Superior temporal gyrus (tissue), 1 donor: ENCODE measurements around the gene GRP.

Experiments used
- DNase-seq: peaks from one replicate; pipeline ENCODE4 v3.0.0-alpha.2; 2016; ENCODE audit errors: extremely low spot score

GRP gene

DNA sequence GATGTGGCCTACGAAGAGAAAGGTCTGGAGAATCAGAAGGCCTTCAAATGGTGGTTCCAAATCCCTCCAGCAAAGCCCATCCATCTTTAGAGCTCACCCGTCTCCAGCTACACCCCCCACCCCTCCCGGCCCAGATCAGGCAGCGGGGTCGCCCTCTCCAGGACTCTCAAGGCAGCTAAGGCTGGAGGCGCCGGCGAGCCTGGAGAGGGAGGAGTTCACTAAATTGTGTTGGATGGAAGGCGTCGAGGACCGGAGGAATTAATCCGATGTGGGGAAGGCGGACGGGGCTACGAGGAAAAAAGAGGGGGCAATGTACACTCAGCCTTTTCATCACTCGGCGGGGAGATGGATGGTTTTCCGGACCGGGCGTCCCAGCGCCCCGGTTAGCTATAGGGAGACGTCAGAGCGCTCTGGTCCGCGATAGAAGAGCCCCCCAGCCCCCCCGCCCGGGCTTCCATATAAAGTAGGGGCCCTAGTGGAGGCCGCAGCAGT lies at the start of gene GRP:
GRP (plus strand) TSS at position 487 of the 492 bp plus-strand sequence. CDS start 108 bp downstream, outside the sequence.
- DNase-seq, result no peak

DNA sequence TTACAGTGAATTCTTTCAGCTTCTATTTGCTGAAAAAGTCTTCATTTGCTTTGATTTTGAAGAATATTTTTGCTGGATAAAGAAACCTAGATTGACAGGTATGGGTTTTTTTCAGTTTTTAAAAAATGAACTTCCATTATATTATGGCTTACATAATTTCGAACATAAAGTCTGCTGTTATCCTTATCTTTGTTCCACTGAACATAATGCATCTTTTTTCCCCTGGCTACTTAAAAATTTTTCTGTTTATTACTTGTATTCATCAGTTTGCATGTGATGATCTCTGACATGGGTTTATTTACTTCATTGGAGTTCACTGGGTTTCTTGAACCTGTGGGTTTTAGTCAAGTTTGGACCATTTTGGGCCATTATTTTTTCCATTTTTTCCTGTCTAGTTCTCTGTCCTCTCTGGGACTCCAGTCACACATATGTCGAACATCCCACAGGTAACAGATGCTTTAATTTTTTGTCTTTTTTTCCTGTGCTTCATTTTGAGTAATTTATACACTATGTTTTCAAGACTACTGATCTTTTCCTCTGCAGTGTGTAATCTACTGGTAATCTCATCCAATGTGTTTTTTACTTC lies 47.2 kb upstream of the GRP start:
- no peak for DNase-seq

DNA sequence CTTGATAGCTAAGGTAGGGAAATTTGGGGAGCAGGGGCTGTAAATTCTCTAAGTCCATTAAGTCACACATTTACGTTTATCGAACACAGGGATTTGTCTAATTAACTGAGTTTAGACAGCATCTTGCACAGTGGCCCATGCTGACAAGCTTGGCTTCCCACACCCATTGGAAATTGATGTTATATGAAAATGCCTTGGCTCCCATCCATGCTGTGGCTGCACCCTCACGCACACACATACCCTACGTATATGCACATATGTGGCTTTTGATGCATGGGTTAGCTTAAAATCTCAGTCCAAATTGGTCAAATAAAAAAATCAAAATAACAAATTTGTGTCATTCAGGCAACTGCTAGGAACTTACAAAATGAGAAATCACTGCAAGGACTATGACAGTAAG lies 42.5 kb upstream of the GRP start:
- no peak for DNase-seq

DNA sequence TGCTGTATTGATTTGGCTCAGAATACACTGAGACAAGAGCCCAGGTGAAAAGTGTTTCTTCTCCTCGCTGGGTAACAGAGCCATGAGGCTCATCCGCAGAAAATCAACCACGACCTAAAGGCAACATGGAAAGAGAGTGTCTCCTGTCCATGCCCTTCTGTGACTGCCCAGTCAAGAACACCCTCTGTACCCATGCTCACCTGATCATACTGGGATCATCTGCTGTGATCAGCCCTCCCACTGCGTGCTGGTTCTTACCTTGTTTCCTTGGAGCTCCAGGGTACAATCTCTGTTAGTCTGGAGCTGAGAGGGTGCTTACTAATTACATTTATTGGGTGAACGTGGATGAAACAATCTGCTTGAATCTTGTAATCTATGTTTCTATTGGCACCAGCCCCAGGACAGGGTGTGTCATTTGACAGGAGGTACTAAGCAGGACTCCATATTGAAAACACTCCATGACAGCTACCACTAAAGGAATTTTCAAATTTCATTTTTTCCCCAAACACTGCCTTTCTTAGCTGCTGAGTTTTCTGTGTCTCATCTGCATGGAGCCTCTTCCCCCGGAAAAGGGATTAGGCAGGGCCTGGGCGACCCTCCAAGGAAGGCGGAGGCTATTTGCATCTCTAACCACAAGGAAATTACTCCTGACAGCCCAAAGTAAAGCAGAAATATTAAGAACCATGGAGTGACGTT lies 39.7 kb upstream of the GRP start:
- no peak for DNase-seq

DNA sequence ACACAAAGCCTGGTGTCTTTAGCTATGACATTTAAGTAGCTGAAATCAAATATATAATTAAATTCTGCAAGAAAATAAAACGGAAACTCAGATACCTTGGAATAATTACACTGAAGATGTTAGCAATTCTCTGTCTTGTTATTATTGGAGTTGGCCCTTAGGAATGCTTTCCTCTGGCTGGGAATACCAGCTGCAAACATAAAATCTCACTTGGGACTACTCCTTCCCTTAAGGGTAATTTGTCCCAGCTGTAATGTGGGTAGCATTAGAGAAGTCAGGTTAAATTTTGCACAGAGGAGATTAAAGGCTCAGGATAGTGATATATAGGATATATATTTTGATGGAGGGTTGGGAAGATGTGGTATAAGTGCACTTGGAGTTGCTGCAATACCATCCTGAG lies 37.3 kb upstream of the GRP start:
- DNase-seq, result no peak

DNA sequence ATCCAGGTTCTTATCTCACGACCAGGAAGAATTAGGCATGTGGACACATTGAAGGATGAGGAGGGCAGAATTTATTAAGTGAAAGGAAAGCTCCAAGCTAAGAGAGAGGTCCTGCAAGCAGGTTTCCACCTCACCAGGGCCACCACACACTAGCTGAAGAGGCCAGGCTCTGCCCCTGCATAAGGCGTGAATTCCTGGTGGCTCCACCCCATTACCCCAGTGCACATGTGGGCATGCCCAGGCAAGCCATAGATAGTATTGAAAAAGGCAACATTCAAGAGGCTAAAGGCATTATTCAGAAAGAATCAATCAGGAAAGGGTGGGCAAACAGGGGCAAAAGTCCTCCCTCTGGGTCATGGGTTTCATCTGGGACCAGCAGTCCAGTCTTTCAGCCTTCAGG lies 30.9 kb upstream of the GRP start:
- no peak for DNase-seq

DNA sequence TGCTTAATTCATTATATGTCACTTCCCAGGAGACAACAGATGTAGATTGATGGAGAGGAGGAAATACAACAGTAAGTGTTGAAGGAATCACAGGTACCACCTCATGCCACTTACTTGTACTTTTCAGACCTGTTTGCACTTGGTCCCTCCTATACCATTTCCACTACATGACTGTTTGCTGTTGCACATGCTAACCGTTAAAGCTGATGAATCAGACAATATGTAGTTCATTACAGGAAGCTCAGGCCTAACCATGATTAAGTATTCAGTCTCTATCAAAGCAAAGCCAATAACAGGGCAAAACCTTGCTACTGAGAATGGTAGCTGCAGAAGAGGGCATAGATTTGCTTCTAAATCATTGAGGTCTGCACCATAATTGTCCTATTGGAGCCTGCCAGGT lies 30.2 kb upstream of the GRP start:
- no peak for DNase-seq

DNA sequence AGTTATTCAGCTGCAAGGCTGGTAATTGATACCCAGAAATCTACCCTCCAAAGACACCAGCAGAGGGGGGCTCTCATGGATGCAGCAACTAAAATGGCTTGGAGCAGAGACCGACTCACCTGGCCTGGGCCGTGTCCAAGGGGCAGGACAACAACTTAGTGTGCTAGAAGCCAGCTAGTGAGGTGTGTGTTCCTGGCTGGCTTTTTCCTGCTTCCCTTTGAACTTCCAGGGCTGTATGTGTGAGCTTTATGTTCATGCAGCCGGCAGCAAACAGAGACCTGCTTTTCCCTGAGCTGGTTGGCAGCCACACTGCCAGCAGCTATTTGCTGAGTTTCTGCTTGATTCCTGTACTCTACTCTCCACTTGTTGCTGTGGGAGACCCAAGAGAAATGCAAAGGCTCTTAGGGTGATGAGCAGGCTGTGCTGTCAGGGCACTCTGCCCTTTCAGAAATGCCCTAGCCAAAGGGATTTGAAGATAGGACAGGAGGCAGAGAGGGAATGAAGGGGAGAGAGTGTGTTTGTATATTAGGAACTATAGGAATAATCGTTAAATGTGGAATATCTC lies 23.7 kb upstream of the GRP start:
- DNase-seq, result no peak

DNA sequence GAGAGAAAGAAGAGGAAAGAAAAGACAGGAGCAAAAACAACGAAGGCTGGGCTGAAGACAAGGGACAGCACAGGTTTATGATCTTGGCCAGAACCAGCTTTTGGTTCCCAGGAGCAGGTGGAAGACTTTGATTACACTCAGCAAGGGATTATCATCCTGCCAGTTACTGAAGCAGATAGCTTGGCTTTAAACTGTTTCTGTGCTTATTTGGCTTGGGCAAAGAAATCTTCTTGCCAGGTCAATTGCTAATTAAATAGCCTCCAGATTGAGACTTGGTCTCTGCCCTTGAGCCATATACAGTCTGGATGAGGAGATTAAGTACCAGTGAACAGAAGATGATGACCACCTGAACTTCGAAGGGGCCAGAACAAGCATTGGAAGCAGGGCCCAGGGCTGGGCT lies 22.3 kb upstream of the GRP start:
- no peak for DNase-seq

DNA sequence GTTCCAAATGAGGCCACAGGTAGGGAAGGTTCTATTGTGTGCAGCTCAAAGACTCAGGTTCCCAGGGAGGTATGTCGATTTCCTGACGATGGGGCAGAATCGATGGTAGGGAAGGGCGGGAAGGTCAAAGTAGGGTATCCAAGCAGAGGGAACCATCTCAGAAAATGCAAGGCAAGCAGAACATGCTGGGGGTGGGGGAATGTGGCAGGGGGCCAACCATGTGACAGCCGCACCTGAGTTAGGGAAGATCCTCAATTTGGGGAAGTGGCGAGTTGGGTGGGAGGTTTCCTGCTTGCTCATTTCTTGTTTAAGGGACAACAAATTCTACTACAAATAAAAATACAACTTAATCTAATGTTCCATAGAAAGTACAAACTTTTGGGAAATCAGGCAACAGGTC lies 21.7 kb upstream of the GRP start:
- DNase-seq, result no peak

DNA sequence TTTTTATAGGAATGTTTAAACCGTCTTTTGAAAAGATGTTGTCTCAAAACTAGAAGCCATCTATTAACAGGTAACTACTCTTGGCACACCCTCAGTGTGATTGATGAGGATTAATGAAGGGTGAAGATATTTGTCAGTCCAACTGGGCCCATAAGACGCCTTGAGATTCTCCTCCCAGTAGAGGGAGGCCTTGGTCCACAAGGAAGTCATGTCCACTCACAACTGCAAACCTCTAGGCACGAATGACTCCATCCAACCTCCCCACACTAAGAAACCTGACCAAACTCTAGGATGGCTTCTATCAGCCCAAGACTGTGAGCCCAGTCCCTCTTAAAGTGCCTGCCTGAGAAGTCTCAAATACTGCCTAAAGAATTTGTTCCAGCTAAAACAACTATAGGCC lies 19.2 kb upstream of the GRP start:
- no peak for DNase-seq

DNA sequence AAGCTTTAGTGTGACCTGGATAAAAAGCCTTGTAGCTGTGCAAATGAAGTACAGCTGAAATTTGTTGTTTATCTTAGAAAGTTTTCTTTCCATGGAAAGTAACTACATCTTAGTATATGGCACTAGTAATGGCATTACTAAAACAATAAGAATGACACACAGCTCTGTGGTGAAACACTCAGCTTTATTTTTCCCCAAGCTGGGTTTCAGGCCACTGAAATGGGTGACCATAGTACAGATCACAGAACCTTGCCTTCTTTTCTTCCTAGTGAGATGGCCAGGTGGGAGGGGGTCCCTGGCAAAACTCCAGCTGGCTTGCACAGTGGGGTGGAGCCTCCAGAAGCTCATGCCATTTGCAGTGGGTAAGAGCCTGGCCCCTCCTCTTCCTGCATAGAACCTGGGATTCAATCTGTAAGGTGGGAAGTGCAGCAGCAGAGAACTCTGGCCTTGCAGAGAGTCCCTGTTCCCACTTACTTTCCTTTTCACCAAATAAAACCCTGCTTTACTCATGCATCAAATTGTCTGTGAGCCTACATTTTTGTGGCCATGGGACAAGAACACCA lies 17.6 kb upstream of the GRP start:
- no peak for DNase-seq

DNA sequence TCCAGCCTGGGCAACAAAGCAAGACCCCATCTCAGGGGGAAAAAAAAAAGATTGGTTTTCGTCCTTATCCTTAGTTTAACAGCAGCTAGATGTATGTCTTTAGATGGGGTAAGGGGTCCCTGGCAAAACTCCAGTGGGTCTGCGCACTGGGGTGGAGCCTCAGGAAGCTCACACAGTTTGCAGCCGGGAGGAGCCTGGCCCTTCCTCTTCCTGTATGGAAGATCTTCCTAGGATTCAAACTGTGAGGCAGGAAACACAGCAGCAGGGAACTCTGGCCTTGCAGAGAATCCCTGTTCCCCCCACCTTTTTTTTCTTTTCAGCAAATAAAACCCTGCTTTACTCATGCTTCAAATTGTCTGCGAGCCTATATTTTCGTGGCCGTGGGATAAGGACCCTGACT lies 12.5 kb upstream of the GRP start:
- no peak for DNase-seq

DNA sequence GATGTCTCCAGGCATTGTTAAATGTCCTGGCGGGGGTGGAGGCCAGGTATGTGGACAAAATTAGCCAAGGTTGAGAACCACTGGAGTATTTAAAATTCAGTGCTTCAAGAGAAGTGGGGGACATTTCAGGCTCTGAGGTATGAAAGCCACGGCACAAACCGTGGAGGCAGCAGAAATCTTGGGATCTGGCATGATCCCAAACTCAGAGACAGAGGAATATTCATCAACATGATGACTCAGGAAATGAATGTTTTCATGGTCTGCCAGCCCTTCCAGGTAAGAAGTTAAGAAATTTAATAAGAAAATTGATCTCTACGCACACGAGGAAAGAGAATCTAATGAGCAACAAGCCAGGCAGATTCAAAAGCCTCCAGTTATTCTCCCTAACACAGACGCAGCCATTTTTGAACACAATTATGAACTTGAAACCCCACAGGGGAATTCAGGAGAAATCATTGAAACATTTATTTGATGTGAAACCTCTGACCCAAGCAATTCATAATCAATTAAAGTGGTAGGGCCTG lies 11.3 kb upstream of the GRP start:
- DNase-seq, result no peak

DNA sequence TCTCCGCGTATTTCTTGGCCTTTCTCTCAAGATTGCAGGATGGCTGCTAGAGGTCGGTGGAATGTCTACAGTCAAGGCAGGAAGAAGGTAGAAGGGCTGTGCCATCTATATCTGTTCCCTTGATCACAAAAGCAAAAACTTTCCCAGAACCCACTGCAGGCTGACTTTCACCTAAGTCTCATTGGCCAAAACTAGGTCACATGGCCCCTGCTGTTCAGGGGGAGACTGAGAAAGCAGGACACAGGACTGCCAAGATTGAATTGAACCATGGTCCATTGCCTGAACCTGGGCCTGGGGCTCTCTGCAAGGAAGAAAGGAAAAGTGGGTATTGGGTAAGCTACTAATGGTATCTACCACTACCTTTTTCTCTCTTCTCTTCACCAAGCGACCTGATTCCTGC lies 9.7 kb upstream of the GRP start:
- DNase-seq, result no peak

DNA sequence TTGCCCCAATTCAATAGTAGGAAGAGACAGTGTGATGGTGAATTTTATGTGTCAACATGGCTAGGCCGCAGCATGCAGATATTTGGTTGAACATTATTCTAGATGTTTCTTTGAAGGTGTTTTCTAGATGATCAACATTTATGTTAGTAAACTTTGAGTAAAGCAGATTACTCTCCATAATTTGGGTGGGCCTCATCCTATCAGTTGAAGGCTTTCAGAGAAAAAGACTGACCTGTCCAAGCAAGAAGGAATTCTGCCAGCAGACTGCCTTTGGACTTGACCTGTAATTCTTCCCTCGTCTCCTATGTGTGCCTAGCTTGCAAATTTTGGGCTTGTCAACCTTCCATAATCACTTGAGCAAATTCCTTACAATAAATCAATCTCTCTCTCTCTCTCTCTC lies 8.3 kb upstream of the GRP start:
- DNase-seq, result no peak

DNA sequence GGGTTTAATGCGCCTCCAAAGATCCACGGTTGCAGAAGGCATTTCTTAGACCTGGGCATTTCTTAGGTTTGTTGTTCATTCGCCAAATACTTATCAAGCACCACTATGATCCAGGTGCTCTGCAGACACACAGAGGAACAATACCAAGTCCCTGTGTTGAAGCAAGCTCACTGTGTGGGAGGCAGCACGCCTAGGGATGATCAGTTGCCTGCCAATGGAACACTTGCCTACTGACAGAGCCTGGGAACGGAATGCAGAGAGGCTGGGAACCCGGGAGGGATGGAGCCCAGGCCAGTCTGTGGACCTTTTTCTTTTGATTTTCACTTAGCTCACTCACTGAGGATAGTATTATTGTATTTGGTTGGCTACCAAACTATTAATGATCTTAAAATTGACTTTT lies 1.9 kb upstream of the GRP start:
- no peak for DNase-seq

DNA sequence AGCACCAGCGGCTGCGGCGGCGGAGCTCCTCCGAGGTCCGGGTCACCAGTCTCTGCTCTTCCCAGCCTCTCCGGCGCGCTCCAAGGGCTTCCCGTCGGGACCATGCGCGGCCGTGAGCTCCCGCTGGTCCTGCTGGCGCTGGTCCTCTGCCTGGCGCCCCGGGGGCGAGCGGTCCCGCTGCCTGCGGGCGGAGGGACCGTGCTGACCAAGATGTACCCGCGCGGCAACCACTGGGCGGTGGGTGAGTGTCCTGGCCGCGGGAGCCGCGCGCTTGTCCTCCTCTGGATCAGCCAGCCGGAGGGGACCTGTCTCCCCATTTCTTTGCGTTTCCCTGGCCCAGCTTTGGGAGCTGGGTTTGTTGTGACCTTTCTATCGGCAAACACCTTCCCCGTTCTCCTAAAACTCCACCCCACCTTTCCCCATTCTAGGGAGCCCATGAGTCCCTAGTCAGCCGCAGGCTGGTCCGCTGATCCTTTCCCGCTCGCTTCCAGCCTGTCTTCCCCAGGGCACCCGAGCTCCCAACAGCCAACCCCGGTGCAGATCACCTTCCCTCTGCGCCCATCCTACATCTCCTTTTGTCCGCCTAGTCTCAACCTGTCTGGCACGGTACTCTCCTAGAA lies 316 bp downstream of the GRP start:
- no peak for DNase-seq

DNA sequence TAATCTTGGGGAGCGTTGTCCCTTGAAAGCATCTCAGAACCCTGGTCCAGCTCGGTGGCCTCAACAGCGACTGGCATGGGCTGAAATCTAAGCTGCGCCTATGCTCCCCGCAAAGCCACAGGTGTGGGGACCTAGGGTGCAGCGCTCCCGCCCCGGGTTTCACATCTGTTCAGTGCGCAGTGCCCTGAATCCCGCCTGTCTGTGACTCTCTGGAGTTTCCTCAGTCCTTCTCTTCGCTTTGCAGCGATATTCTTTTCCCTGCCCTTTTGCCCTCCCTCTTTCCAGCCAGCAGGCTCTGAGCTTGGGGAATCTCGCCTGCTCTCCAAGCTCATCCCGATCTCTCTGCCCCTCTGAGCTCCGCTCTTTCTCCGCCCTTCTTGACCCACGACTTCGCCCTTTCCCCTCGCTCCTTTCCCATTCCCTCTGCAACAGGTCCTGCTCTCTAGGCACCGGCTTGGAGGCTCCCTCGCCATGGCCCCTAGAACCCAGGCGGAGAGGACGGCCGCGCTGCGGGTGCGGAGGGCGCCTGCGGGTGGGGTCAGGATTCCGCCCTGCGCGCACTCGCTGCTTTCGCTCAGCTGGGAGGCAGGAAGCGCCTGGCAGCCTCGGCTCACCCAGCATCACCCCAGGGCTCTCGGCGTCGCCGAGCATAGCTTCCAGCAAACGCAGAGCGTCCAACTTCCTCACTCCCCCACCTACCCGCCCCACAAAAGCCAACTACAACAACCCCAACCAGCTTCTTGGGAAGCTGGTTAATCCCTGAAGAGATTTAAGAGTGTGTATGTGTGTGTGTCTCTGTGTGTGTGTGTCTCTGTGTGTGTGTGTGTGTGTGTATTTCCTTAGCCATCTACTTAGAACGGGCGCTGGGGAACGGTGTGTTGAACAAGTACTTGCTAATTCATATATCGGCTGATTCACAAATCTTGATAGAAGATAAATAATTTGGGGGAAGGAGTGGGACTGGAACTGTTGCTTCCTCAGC lies 1.1 kb downstream of the GRP start:
- DNase-seq, result no peak

DNA sequence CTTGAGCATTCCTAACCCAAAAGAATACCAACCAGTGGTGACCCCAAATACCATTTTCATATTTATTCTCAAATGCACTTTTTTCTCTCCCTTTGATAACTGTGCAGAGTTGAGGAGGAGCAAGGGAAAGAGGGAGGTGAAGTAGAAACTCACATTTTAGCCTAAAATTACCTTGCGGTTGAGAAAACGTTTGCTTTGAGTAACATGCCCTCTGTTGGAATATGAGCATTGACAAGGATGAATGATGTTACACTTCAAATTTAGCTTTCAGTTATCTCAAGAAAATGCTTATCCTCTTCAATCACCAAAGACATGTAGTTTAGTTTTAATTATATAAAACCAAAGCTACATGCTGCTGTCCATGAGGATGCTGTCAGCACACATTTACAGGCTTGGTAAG lies 2.4 kb downstream of the GRP start:
- DNase-seq, result no peak

DNA sequence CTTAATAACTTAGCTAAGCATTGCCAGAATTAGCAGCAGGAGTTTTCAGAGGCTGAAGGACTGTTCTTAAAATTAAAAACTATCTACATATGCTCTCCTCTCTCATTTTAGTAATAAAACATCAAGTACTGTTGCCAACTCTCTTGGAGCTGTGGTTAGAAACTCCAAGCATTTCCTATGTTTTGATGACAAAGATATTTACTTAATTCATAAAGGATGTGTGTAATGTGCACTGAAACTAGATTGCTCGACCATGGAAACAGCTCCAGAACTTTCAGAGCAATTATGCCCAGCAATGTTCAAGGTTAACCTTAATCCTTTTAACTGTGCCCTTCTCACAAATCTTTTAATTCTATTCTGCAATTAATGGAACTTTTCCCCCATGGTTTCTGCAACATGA lies 8.4 kb downstream of the GRP start:
- no peak for DNase-seq
